Transverse colon (tissue), 4 donors: ENCODE results near the gene FSCN2.
A peak's percentile ranks its signal among the peaks of the same experiment; 100 is the strongest.

ENCODE experiments used
- CTCF ChIP-seq, 5 experiments: fragments of 200-600 bp in 3 of 5; fragments of 450-650 bp in 2 of 5; sonication (generic) in 3 of 5; IDR thresholded peaks; 1 replicate in 2 of 5; 2 replicates in 3 of 5; pipeline ENCODE4 v1.5.1; 2016 to 2017; ENCODE audit warnings: antibody characterized with exemption in 5 of 5, inconsistent platforms in 3 of 5, mild to moderate bottlenecking in 2 of 5, moderate library complexity in 1 of 5
- POLR2A ChIP-seq: fragments of 450-650 bp; IDR thresholded peaks from one replicate; pipeline ENCODE4 v1.6.1; 2016; ENCODE audit warnings: antibody characterized with exemption, mild to moderate bottlenecking, moderate library complexity
- POLR2AphosphoS5 ChIP-seq, 3 donors: sonication (generic); formaldehyde crosslinking; IDR thresholded peaks; one replicate each; pipeline ENCODE4 v1.6.1; 2016; ENCODE audit warnings: antibody characterized with exemption in 3 of 3

- TF ChIP-seq POLR2A (peak; percentile 21), CTCF (IDR thresholded peaks at IDR 0.05) (peak; percentile 60 to 95 (median 69)), POLR2AphosphoS5 (IDR thresholded peaks at IDR 0.05) (peak in 2 of 3 donors; percentile 34 to 54)
Measured at GRCh38 chr17:81519284-81520020, 8.7 kb upstream of the FSCN2 start.
